GM12878 (cell line): ENCODE data around the gene TNXB. TPM values are rescaled to one million over a fixed set of nuclear protein-coding genes. Genes with fewer than 3 reads are reported as not detected.

Experiments
- ATAC-seq: fragments of 200-7000 bp; cut with Tn5 transposase; 3 replicates; pipeline ENCODE4 v1.9.1; 2020; ENCODE audit warnings: mild to moderate bottlenecking, moderate library complexity
- BruUV-seq: library from RNA; stranded (reverse); fragments of 400-500 nt; replicated peaks from 2 replicates; lab custom pipeline; 2021; lab: Mats Ljungman, UMichigan
- CTCF ChIA-PET: fragments of 300-600 bp; sonication (Branson Sonifier 250); formaldehyde crosslinking; extraction: SDS; loops from one replicate; lab custom pipeline; 2021; ENCODE audit warnings: inconsistent platforms; lab: Yijun Ruan, JAX
- POLR2A ChIA-PET: fragments of 350-600 bp; formaldehyde crosslinking; extraction: SDS; loops from one replicate; lab custom pipeline; 2021; ENCODE audit warnings: inconsistent platforms; lab: Charles Lee
- RAD21 ChIA-PET: fragments of 300-600 bp; sonication (Branson Sonifier 250); formaldehyde crosslinking; loops from one replicate; lab custom pipeline; 2023; ENCODE audit warnings: antibody characterized with exemption; ENCODE audit not compliant: unreplicated experiment; lab: Charles Lee
- SMC1A ChIA-PET: fragments of 300-600 bp; sonication (Branson Sonifier 250); formaldehyde crosslinking; loops from one replicate; lab custom pipeline; 2023; ENCODE audit not compliant: unreplicated experiment, uncharacterized antibody; lab: Charles Lee
- DNase-seq: peaks from one replicate; pipeline ENCODE4 v3.0.0-alpha.2; 2011; ENCODE audit warnings: low read depth, low spot score
- FAIRE-seq: peaks from 3 replicates; lab custom pipeline; 2011; peaks lifted over from hg19 to GRCh38; lab: Jason Lieb, UNC
- H2AFZ ChIP-seq: 2 replicates; pipeline ENCODE4 v1.6.0; 2011; ENCODE audit warnings: low read depth, low read length, control low read depth; ENCODE audit not compliant: control insufficient read depth
- H3K27ac ChIP-seq: 2 replicates; pipeline ENCODE4 v1.5.1; 2011; ENCODE audit warnings: control low read depth; ENCODE audit not compliant: control insufficient read depth, insufficient read depth
- H3K27me3 ChIP-seq, 2 experiments: replicated peaks in 1 of 2; 2 replicates each; pipeline versions ENCODE4 v1.6.0 to v1.6.1; 2011; ENCODE audit warnings: low read length in 1 of 2; ENCODE audit not compliant: control insufficient read depth in 2 of 2, insufficient read depth in 2 of 2
- H3K36me3 ChIP-seq, 2 experiments: 2 replicates each; pipeline ENCODE4 v1.5.1; 2011; ENCODE audit warnings: low read length in 1 of 2; ENCODE audit not compliant: control insufficient read depth in 2 of 2, insufficient read depth in 2 of 2
- H3K4me1 ChIP-seq: 2 replicates; pipeline ENCODE4 v1.6.1; 2011; ENCODE audit warnings: mild to moderate bottlenecking, low read length, moderate library complexity, mixed read lengths; ENCODE audit not compliant: control insufficient read depth, insufficient read depth
- H3K4me2 ChIP-seq: 2 replicates; pipeline ENCODE4 v1.6.0; 2011; ENCODE audit warnings: control low read depth; ENCODE audit not compliant: control insufficient read depth, insufficient read depth
- H3K4me3 ChIP-seq: fragments of 200-600 bp; sonication (generic); 2 replicates; pipeline ENCODE4 v1.5.1; 2016
- H3K79me2 ChIP-seq: 2 replicates; pipeline ENCODE4 v1.6.0; 2011; ENCODE audit warnings: low read length; ENCODE audit not compliant: control insufficient read depth, insufficient read depth
- H3K9ac ChIP-seq: 2 replicates; pipeline ENCODE4 v1.8.0; 2011; ENCODE audit warnings: low read length, control low read depth, mixed read lengths; ENCODE audit not compliant: control insufficient read depth, insufficient read depth
- H3K9me3 ChIP-seq: replicated peaks from 3 replicates; pipeline ENCODE4 v1.5.1; 2011; ENCODE audit warnings: mild to moderate bottlenecking, low read length; ENCODE audit not compliant: control insufficient read depth, insufficient read depth
- H4K20me1 ChIP-seq: 2 replicates; pipeline ENCODE4 v1.6.0; 2011; ENCODE audit not compliant: control insufficient read depth, insufficient read depth
- CBFB ChIP-seq: IDR thresholded peaks from 2 replicates; pipeline ENCODE4 v1.6.1; 2016; ENCODE audit warnings: antibody characterized with exemption, low read depth
- CHD4 ChIP-seq: fragments of 200-600 bp; sonication (generic); IDR thresholded peaks from 2 replicates; pipeline ENCODE4 v1.6.1; 2016; ENCODE audit warnings: mild to moderate bottlenecking
- EGR1 ChIP-seq, 2 experiments: IDR thresholded peaks; 1 replicate in 1 of 2; 2 replicates in 1 of 2; pipeline ENCODE4 v1.6.1; 2011 to 2012; ENCODE audit warnings: low read depth in 2 of 2, low read length in 2 of 2, borderline replicate concordance in 1 of 2, mild to moderate bottlenecking in 1 of 2, moderate library complexity in 1 of 2
- MLLT1 ChIP-seq: fragments of 450-650 bp; IDR thresholded peaks from 2 replicates; pipeline ENCODE4 v1.6.1; 2016; ENCODE audit warnings: mild to moderate bottlenecking
- POU2F2 ChIP-seq: IDR thresholded peaks from 3 replicates; pipeline ENCODE4 v1.6.1; 2011; ENCODE audit warnings: low read depth, mild to moderate bottlenecking, low read length, borderline replicate concordance
- SP1 ChIP-seq: IDR thresholded peaks from one replicate; pipeline ENCODE4 v1.6.1; 2011; ENCODE audit warnings: low read depth, low read length
- TCF12 ChIP-seq: IDR thresholded peaks from 2 replicates; pipeline ENCODE4 v1.6.1; 2011; ENCODE audit warnings: low read depth, mild to moderate bottlenecking, low read length
- TCF7 ChIP-seq: IDR thresholded peaks from 2 replicates; pipeline ENCODE4 v1.6.1; 2014; ENCODE audit warnings: antibody characterized with exemption, borderline replicate concordance
- ZBTB4 ChIP-seq: fragments of 450-650 bp; formaldehyde crosslinking; IDR thresholded peaks from 2 replicates; pipeline ENCODE4 v1.4.0; 2022; ENCODE audit warnings: mild to moderate bottlenecking, moderate library complexity
- ZNF687 ChIP-seq: fragments of 450-650 bp; IDR thresholded peaks from 2 replicates; pipeline ENCODE4 v1.6.1; 2017; ENCODE audit warnings: mild to moderate bottlenecking, moderate library complexity
- WGBS: methylation state at CpG from one replicate; pipeline ENCODE4 v1.1.6; 2016; ENCODE audit warnings: low lambda C conversion rate; ENCODE audit not compliant: insufficient replicate concordance, insufficient coverage; ENCODE audit errors: missing lambda C conversion rate; 5-methylcytosine and 5-hydroxymethylcytosine counted together
- in situ Hi-C: fragments of 300-500 bp; cut with MboI; formaldehyde crosslinking; loops from 9 replicates; pipeline ENCODE4 v1.14.3; 2018; ENCODE audit warnings: mixed read lengths
- intact Hi-C: fragments of 100-400 bp; cut with micrococcal nuclease; formaldehyde crosslinking; loops from one replicate; pipeline ENCODE4 v1.14.2; 2022; ENCODE audit not compliant: unreplicated experiment
- polyA plus RNA-seq, 11 experiments: library from polyadenylated mRNA; depleted of rRNA in 4 of 11; unstranded in 6 of 11; stranded (reverse) in 5 of 11; fragments of >200 nt; fragmentation: Nextera tagmentation in 4 of 11; fragmentation: Illumina TruSeq in 1 of 11; extraction: Ambion mirVana in 4 of 11; extraction: Trizol in 1 of 11; gene quantifications; 1 replicate in 1 of 11; 2 replicates in 10 of 11; pipeline versions ENCODE4 v1.2.1 to v1.2.3, GENCODE V29; 2011 to 2016; ENCODE audit warnings: inconsistent platforms in 2 of 11, missing spikeins in 2 of 11, low read depth in 1 of 11
- total RNA-seq, 4 experiments: library from RNA; depleted of rRNA in 3 of 4; stranded (reverse); fragments of >200 nt in 3 of 4; fragmentation: Illumina TruSeq in 1 of 4; extraction: Trizol in 1 of 4; gene quantifications; 2 replicates each; pipeline versions ENCODE4 v1.2.1 to v1.2.3, GENCODE V29; 2013 to 2021
- TF ChIP-seq, protein P1 (sequence below): IDR thresholded peaks from 2 replicates; pipeline ENCODE4 v1.6.1; 2011; ENCODE audit warnings: borderline replicate concordance, low read depth, mild to moderate bottlenecking, moderate library complexity, mixed read lengths, low read length; ENCODE audit not compliant: insufficient read depth; ENCODE audit errors: extremely low read length

TNXB gene
- total and polyA plus RNA-seq, 10 of the 15 experiments (the other 5 are each of a cell fraction or from before 2014, with no cell fraction given), result 0.03 to 2.5 (median 0.68) TPM; not detected in 2

- Histone ChIP-seq H3K4me1 (peaks cover 13% of the 10 kb centered on the region), H2AFZ (peak within 1 kb of the TSS; percentile 96), H4K20me1 (no peaks in the 10 kb centered on the region), H3K36me3 (peaks cover 0 to 12% of the 10 kb centered on the region in 2 experiments; a peak in 2 of 4 replicates), H3K27me3 (no peaks in the 10 kb centered on the region), H3K9me3 (no peaks in the 10 kb centered on the region), H3K9ac (peak within 1 kb of the TSS; percentile 94), H3K27ac (peak within 1 kb of the TSS; percentile 95), H3K79me2 (peaks cover 23% of the 10 kb centered on the region), H3K4me2 (peak within 1 kb of the TSS; percentile 88), H3K4me3 (peak within 1 kb of the TSS; percentile 88)
- ChIA-PET SMC1A (interaction anchor here (0.9 to 3.8 kb wide), 7 partner anchors 9 to 169 kb away, joined by 3 to 24 read pairs (median 8); partner anchors contain the start of genes AGPAT1, GPSM3, PBX2 and SKIC2), POLR2A (interaction anchor here (0.6 to 5.1 kb wide), 13 partner anchors 13 to 578 kb away, joined by 3 to 69 read pairs (median 6); partner anchors contain the start of genes AGPAT1, EHMT2, GPSM3 and NEU1), CTCF (interaction anchor here (1.1 to 4.6 kb wide), 6 partner anchors 10 to 169 kb away, joined by 3 to 48 read pairs (median 4); partner anchors contain the start of genes GPSM3 and SKIC2), RAD21 (interaction anchor here (1.1 to 3.7 kb wide), 5 partner anchors 9 to 68 kb away, joined by 3 to 27 read pairs (median 6); partner anchors contain the start of genes GPSM3 and PBX2)
- DNase-seq (peak; percentile 97), ATAC-seq (peak; percentile 95), FAIRE-seq (peak; percentile 94)
- intact Hi-C loops (no loop called here), in situ Hi-C loops (no loop called here)
- TSS peak; percentile 54 for BruUV-seq
- WGBS, result under 1% methylated on average over 40 of the region's 44 CpGs
- TF ChIP-seq ZNF687 (no peak), EGR1 (IDR thresholded peaks at IDR 0.05; ENCODE audit: borderline replicate concordance in 1 of 2, low read depth in 2 of 2, low read length in 2 of 2) (0 out of 3 replicates have a peak, but pooled peaks of 1 of the 2 experiments have one; percentile 31), SP1 (peak; percentile 85), TCF12 (no peak), MLLT1 (peak; percentile 59; the same call in 1 of the 2 replicates), ZBTB4 (no peak), CBFB (no peak; the same call in 1 of the 2 replicates), POU2F2 (peak; percentile 57; the same call in 1 of the 3 replicates), CHD4 (no peak), TCF7 (no peak)
- TF ChIP-seq, protein P1, sequence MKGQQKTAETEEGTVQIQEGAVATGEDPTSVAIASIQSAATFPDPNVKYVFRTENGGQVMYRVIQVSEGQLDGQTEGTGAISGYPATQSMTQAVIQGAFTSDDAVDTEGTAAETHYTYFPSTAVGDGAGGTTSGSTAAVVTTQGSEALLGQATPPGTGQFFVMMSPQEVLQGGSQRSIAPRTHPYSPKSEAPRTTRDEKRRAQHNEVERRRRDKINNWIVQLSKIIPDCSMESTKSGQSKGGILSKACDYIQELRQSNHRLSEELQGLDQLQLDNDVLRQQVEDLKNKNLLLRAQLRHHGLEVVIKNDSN, result peak; percentile 82
Observed at GRCh38 chr6:32127717-32128592, 18.8 kb upstream of the TNXB start, which contains the start of gene ATF6B. TSS of gene ATF6B (minus strand) at chr6:32128246. CDS start at chr6:32128207, 39 bp downstream.
